HG03108 (cell line): ENCODE results near the gene FRRS1.
"Not testable (repeated sequence)": the region's sequence is repeated elsewhere in the genome, so short reads cannot be mapped to it uniquely, and the experiment has no call there.

ENCODE experiments used
- ATAC-seq: cut with Tn5 transposase; IDR thresholded peaks from one replicate; pipeline ENCODE4 v1.9.1; 2021; ENCODE audit warnings: moderate library complexity; ENCODE audit not compliant: unreplicated experiment

Gene FRRS1

GRCh38 chr1:99766378-99766800, at the start of gene FRRS1:
Gene FRRS1 (minus strand): TSS chr1:99766635. CDS start chr1:99748768, 17,867 bp downstream.
- peak; percentile 96 for ATAC-seq

- no peak for ATAC-seq
Measured at GRCh38 chr1:99814373-99814900, 48.0 kb upstream of the FRRS1 start.

GRCh38 chr1:99811747-99812146, 45.3 kb upstream of the FRRS1 start:
- ATAC-seq: no peak

- ATAC-seq: no peak
Measured at GRCh38 chr1:99811075-99811474, 44.6 kb upstream of the FRRS1 start.

GRCh38 chr1:99808391-99809115, 42.1 kb upstream of the FRRS1 start:
- peak; percentile 84 for ATAC-seq

- ATAC-seq: no peak
Measured at GRCh38 chr1:99806882-99807281, 40.4 kb upstream of the FRRS1 start.

GRCh38 chr1:99801584-99801983, 35.1 kb upstream of the FRRS1 start:
- ATAC-seq: no peak

GRCh38 chr1:99793861-99794260, 27.4 kb upstream of the FRRS1 start:
- not testable (repeated sequence) for ATAC-seq

GRCh38 chr1:99789715-99790114, 23.3 kb upstream of the FRRS1 start:
- no peak for ATAC-seq

GRCh38 chr1:99788896-99789295, 22.5 kb upstream of the FRRS1 start:
- no peak for ATAC-seq

GRCh38 chr1:99786751-99787501, 20.5 kb upstream of the FRRS1 start:
- ATAC-seq: peak; percentile 47

GRCh38 chr1:99784809-99785255, 18.4 kb upstream of the FRRS1 start:
- ATAC-seq: peak; percentile 38

- ATAC-seq: no peak
Measured at GRCh38 chr1:99784143-99784542, 17.7 kb upstream of the FRRS1 start.

- no peak for ATAC-seq
Measured at GRCh38 chr1:99782920-99783319, 16.5 kb upstream of the FRRS1 start.

- ATAC-seq: no peak
Measured at GRCh38 chr1:99782397-99782796, 16.0 kb upstream of the FRRS1 start.

GRCh38 chr1:99781798-99782197, 15.4 kb upstream of the FRRS1 start:
- ATAC-seq: no peak

GRCh38 chr1:99777752-99778151, 11.3 kb upstream of the FRRS1 start:
- ATAC-seq: no peak

- ATAC-seq: no peak
Measured at GRCh38 chr1:99776120-99776519, 9.7 kb upstream of the FRRS1 start.

- ATAC-seq: no peak
Measured at GRCh38 chr1:99772809-99773208, 6.4 kb upstream of the FRRS1 start.

GRCh38 chr1:99771513-99771918, 5.1 kb upstream of the FRRS1 start:
- no peak for ATAC-seq

- ATAC-seq: no peak
Measured at GRCh38 chr1:99768524-99769245, 2.2 kb upstream of the FRRS1 start.
